K562 (cell line): ENCODE data around the gene AKR1A1. TPM values are rescaled to one million over a fixed set of nuclear protein-coding genes. Genes with fewer than 3 reads are reported as not detected.

Source experiments
- ARID1B ChIP-seq: fragments of 450-650 bp; IDR thresholded peaks from 2 replicates; pipeline ENCODE4 v1.6.1; 2016; ENCODE audit warnings: antibody characterized with exemption, mild to moderate bottlenecking, inconsistent platforms
- BHLHE40 ChIP-seq: IDR thresholded peaks from 2 replicates; pipeline ENCODE4 v1.6.1; 2011; ENCODE audit warnings: low read length, improper control_type of control experiment
- C11orf30 ChIP-seq: fragments of 450-650 bp; IDR thresholded peaks from 2 replicates; pipeline ENCODE4 v1.6.1; 2016; ENCODE audit warnings: low read depth, mild to moderate bottlenecking
- E2F3 ChIP-seq: fragments of 250-450 bp; sonication (Bioruptor Pico); IDR thresholded peaks from 2 replicates; pipeline ENCODE4 v1.4.0; 2020; ENCODE audit warnings: mild to moderate bottlenecking
- EGR1 ChIP-seq: fragments of 450-650 bp; conservative IDR thresholded peaks from 2 replicates; pipeline ENCODE4 v1.6.1; 2017; ENCODE audit warnings: mild to moderate bottlenecking
- GATAD2A ChIP-seq: fragments of 450-650 bp; IDR thresholded peaks from 2 replicates; pipeline ENCODE4 v1.6.1; 2017
- IRF2 ChIP-seq: sonication (generic); formaldehyde crosslinking; IDR thresholded peaks from 2 replicates; pipeline ENCODE4 v1.8.1; 2022; ENCODE audit warnings: mild to moderate bottlenecking, missing genetic modification reagents
- KDM1A ChIP-seq, 2 experiments: fragments of 450-650 bp; IDR thresholded peaks; 2 replicates each; pipeline ENCODE4 v1.6.1; 2016; ENCODE audit warnings: mild to moderate bottlenecking in 2 of 2
- MBD2 ChIP-seq: sonication (generic); IDR thresholded peaks from 2 replicates; pipeline ENCODE4 v1.6.1; 2016; ENCODE audit warnings: low read depth, borderline replicate concordance
- RFX1 ChIP-seq: fragments of 450-650 bp; IDR thresholded peaks from 2 replicates; pipeline ENCODE4 v1.6.1; 2016; ENCODE audit warnings: mild to moderate bottlenecking, moderate library complexity
- TCF7 ChIP-seq: sonication (generic); IDR thresholded peaks from 2 replicates; pipeline ENCODE4 v1.6.1; 2016; ENCODE audit warnings: antibody characterized with exemption, borderline replicate concordance
- ZFP1 ChIP-seq: fragments of 450-650 bp; formaldehyde crosslinking; IDR thresholded peaks from 2 replicates; pipeline ENCODE4 v1.4.0; 2020; ENCODE audit warnings: mild to moderate bottlenecking, mixed read lengths
- ZNF644 ChIP-seq: fragments of 200-800 bp; sonication (Bioruptor generic); IDR thresholded peaks from 2 replicates; pipeline ENCODE4 v1.6.1; 2016; ENCODE audit warnings: low read depth, missing genetic modification characterization, missing compliant biosample characterization
- ZNF707 ChIP-seq: fragments of 250-450 bp; sonication (Bioruptor Pico); conservative IDR thresholded peaks from 2 replicates; pipeline ENCODE4 v1.8.0; 2022; ENCODE audit warnings: inconsistent platforms, mild to moderate bottlenecking, moderate library complexity
- polyA plus RNA-seq, 8 experiments: library from polyadenylated mRNA; depleted of rRNA in 4 of 8; stranded (reverse) in 5 of 8; unstranded in 3 of 8; fragments of >200 nt; fragmentation: Nextera tagmentation in 2 of 8; fragmentation: Illumina TruSeq in 1 of 8; extraction: Ambion mirVana in 2 of 8; extraction: Trizol in 1 of 8; gene quantifications; 2 replicates each; pipeline versions ENCODE4 v1.2.1 to v1.2.3, GENCODE V29; 2011 to 2014; ENCODE audit warnings: inconsistent platforms in 1 of 8, missing spikeins in 1 of 8
- total RNA-seq, 7 experiments: library from RNA; depleted of rRNA in 6 of 7; stranded (reverse); fragments of >200 nt in 6 of 7; fragmentation: Illumina TruSeq in 2 of 7; extraction: Trizol in 2 of 7; gene quantifications; 2 replicates each; pipeline versions ENCODE4 v1.2.1 to v1.2.3, GENCODE V29; 2011 to 2021; ENCODE audit warnings: low replicate concordance in 1 of 7
- TF ChIP-seq, protein P1 (sequence below), 2 experiments: fragments of 450-650 bp; IDR thresholded peaks; 2 replicates each; pipeline ENCODE4 v1.6.1; 2018; ENCODE audit warnings: mild to moderate bottlenecking in 2 of 2, low read depth in 1 of 2; ENCODE audit not compliant: partially characterized antibody in 2 of 2
- TF ChIP-seq, protein P2 (sequence below): sonication (generic); formaldehyde crosslinking; IDR thresholded peaks from 2 replicates; pipeline ENCODE4 v1.8.0; 2022; ENCODE audit warnings: missing genetic modification reagents, mild to moderate bottlenecking, borderline replicate concordance
- TF ChIP-seq, protein P3 (sequence below): fragments of 250-450 bp; sonication (Bioruptor Pico); IDR thresholded peaks from 2 replicates; pipeline ENCODE4 v1.9.0; 2021; ENCODE audit warnings: mild to moderate bottlenecking, inconsistent platforms
- TF ChIP-seq, protein P4 (sequence below): fragments of 450-650 bp; formaldehyde crosslinking; IDR thresholded peaks from 2 replicates; pipeline ENCODE4 v1.4.0; 2020; ENCODE audit warnings: mild to moderate bottlenecking, mixed read lengths

The AKR1A1 gene
- total and polyA plus RNA-seq, 9 of the 15 experiments (the other 6 are each of a cell fraction or from before 2014, with no cell fraction given): 68.6 to 211 (median 132) TPM

DNA sequence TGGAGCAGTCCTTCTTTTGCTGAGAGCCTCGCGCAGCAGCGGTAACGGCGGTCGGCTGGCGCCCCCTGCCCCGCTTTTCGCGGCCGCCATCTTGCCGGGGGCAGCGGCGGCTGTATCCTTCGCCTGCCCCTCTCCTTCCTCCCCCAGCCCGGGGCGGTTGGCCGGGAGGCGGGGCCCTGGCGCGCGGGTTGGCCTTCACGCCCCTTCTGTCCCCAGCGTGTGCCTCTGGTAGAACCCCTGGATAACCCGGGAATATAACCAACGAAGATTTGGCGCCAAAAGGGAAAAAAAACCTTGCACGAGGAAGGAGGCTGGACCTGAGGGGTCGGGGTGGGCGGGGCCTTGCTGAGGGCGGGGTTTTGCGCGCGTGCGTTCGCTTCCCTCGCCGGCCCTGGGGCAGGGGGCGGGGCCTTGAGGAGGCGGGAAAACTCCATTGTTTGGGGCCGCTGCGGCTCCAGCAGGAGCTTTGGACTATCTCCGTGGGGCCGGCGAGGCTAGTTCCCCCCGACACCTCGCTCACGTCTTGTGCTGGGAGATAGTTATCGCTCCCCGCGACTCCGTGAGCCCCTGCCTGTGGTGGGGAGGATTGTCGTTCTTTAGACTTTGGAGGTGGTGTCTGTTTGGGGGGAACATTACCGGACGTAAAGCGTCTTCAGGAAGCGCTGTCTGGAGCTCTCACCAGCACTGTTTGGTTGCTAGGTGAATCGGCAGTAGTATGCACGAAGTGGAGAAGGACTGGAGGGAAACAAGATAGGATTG is 33.9 kb downstream of the AKR1A1 start (continued):
- TF ChIP-seq, protein P1, sequence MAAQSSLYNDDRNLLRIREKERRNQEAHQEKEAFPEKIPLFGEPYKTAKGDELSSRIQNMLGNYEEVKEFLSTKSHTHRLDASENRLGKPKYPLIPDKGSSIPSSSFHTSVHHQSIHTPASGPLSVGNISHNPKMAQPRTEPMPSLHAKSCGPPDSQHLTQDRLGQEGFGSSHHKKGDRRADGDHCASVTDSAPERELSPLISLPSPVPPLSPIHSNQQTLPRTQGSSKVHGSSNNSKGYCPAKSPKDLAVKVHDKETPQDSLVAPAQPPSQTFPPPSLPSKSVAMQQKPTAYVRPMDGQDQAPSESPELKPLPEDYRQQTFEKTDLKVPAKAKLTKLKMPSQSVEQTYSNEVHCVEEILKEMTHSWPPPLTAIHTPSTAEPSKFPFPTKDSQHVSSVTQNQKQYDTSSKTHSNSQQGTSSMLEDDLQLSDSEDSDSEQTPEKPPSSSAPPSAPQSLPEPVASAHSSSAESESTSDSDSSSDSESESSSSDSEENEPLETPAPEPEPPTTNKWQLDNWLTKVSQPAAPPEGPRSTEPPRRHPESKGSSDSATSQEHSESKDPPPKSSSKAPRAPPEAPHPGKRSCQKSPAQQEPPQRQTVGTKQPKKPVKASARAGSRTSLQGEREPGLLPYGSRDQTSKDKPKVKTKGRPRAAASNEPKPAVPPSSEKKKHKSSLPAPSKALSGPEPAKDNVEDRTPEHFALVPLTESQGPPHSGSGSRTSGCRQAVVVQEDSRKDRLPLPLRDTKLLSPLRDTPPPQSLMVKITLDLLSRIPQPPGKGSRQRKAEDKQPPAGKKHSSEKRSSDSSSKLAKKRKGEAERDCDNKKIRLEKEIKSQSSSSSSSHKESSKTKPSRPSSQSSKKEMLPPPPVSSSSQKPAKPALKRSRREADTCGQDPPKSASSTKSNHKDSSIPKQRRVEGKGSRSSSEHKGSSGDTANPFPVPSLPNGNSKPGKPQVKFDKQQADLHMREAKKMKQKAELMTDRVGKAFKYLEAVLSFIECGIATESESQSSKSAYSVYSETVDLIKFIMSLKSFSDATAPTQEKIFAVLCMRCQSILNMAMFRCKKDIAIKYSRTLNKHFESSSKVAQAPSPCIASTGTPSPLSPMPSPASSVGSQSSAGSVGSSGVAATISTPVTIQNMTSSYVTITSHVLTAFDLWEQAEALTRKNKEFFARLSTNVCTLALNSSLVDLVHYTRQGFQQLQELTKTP (IDR thresholded peaks at IDR 0.05; ENCODE audit: low read depth in 1 of 2, partially characterized antibody in 2 of 2): peak in 1 of 2 experiments; percentile 35
- TF ChIP-seq RFX1: peak; percentile 82
- no peak for TF ChIP-seq ZNF707 (CRISPR knock-in tag)
- TF ChIP-seq, protein P2, sequence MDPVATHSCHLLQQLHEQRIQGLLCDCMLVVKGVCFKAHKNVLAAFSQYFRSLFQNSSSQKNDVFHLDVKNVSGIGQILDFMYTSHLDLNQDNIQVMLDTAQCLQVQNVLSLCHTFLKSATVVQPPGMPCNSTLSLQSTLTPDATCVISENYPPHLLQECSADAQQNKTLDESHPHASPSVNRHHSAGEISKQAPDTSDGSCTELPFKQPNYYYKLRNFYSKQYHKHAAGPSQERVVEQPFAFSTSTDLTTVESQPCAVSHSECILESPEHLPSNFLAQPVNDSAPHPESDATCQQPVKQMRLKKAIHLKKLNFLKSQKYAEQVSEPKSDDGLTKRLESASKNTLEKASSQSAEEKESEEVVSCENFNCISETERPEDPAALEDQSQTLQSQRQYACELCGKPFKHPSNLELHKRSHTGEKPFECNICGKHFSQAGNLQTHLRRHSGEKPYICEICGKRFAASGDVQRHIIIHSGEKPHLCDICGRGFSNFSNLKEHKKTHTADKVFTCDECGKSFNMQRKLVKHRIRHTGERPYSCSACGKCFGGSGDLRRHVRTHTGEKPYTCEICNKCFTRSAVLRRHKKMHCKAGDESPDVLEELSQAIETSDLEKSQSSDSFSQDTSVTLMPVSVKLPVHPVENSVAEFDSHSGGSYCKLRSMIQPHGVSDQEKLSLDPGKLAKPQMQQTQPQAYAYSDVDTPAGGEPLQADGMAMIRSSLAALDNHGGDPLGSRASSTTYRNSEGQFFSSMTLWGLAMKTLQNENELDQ (CRISPR knock-in tag): peak; percentile 60; the same call in 1 of the 2 replicates
- TF ChIP-seq, protein P3, sequence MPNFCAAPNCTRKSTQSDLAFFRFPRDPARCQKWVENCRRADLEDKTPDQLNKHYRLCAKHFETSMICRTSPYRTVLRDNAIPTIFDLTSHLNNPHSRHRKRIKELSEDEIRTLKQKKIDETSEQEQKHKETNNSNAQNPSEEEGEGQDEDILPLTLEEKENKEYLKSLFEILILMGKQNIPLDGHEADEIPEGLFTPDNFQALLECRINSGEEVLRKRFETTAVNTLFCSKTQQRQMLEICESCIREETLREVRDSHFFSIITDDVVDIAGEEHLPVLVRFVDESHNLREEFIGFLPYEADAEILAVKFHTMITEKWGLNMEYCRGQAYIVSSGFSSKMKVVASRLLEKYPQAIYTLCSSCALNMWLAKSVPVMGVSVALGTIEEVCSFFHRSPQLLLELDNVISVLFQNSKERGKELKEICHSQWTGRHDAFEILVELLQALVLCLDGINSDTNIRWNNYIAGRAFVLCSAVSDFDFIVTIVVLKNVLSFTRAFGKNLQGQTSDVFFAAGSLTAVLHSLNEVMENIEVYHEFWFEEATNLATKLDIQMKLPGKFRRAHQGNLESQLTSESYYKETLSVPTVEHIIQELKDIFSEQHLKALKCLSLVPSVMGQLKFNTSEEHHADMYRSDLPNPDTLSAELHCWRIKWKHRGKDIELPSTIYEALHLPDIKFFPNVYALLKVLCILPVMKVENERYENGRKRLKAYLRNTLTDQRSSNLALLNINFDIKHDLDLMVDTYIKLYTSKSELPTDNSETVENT: no peak; the same call in 1 of the 2 replicates
- no peak for TF ChIP-seq ZFP1 (CRISPR knock-in tag)
- TF ChIP-seq, protein P4, sequence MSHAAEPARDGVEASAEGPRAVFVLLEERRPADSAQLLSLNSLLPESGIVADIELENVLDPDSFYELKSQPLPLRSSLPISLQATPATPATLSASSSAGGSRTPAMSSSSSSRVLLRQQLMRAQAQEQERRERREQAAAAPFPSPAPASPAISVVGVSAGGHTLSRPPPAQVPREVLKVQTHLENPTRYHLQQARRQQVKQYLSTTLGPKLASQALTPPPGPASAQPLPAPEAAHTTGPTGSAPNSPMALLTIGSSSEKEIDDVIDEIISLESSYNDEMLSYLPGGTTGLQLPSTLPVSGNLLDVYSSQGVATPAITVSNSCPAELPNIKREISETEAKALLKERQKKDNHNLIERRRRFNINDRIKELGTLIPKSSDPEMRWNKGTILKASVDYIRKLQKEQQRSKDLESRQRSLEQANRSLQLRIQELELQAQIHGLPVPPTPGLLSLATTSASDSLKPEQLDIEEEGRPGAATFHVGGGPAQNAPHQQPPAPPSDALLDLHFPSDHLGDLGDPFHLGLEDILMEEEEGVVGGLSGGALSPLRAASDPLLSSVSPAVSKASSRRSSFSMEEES (CRISPR knock-in tag): no peak
- TF ChIP-seq ARID1B: no peak
- no peak for TF ChIP-seq GATAD2A
- no peak for TF ChIP-seq IRF2
- TF ChIP-seq MBD2: no peak
- no peak for TF ChIP-seq C11orf30
- no peak; the same call in none of the 2 replicates for TF ChIP-seq BHLHE40
- no peak for TF ChIP-seq KDM1A (IDR thresholded peaks at IDR 0.05)
- no peak for TF ChIP-seq TCF7
- peak; percentile 92 for TF ChIP-seq E2F3
- TF ChIP-seq EGR1: peak; percentile 27; the same call in 1 of the 2 replicates
- no peak for TF ChIP-seq ZNF644
